Astrocyte of the hippocampus (primary cell): ENCODE data around the gene ZCCHC14.

ENCODE experiments used
- DNase-seq: peaks from one replicate; pipeline ENCODE4 v3.0.0; 2011; ENCODE audit warnings: low read depth, low spot score

The ZCCHC14 gene

DNA sequence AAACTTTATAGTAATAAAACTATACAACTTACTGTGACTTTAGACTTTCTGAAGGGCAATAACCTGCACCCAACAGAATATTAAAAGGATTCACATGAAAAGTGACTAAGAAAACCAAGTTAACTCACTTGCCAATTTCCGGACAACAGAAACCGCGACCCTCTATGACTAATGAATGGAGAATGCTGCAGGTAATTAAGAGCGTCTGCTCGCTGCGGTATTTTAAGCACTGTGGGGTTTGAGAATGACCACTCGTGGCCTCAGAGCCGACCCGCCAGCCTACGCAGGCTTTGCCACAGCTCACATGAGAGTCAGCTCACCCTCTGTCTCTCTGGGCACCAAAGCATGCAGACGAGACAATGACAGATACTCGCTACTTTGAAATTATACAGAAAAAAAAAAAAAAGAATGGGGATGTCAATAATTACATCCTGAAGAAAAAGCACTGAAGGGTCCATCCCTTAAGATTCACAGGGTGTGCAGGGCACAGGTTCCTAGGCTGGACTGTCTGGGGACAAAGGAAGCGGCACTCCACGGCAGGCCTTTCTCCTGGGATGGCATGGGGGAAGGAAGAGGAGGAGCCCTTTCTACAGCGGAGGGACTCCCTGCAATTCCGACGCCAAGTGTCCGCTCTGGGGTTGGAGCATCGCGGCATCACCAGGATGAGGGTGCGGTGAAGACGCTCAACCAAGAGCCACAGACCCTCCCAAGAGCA, 35.0 kb downstream of the ZCCHC14 start:
- peak; percentile 98 for DNase-seq

GRCh38 chr16:87457061-87457611, 35.7 kb downstream of the ZCCHC14 start:
- peak; percentile 39 for DNase-seq

DNA sequence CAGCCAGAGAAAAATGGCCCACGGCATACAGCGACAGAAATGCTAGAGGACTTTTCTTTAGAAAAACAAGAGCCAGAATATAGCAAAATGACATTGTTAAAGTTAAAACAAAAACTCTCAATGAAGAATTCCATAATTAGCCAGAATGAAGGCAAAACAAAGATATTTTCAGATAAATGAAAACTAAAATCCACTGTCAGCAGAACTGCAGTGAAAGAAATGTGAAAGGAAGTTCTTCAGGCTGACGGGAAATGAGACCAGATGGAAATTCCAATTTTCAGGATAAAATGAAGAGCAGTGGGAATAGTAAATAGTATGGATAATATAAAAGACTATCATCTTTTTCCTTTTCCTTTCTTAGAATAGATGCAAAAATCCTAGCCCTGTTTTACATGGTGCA, 38.4 kb downstream of the ZCCHC14 start:
- DNase-seq = no peak

DNA sequence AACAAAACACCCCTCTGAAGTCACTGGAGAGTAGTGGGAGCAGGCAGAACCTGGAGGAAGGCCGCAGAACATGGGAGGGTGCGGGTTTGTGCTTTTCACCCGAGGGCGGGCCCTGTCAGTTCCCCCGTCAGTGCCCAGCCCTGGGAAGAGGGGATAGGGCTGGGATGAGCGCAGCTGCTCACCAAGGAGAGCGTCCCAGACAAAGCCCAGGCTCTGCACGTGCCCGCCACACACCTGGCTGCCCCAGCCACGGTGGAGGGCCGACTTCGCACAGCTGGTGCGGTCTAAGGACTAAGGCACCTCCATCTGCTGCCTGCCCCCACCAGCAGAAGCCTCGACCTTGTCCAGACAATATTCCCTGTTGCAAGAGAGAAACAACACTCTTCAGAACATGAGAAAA, 39.5 kb downstream of the ZCCHC14 start:
- DNase-seq = no peak

DNA sequence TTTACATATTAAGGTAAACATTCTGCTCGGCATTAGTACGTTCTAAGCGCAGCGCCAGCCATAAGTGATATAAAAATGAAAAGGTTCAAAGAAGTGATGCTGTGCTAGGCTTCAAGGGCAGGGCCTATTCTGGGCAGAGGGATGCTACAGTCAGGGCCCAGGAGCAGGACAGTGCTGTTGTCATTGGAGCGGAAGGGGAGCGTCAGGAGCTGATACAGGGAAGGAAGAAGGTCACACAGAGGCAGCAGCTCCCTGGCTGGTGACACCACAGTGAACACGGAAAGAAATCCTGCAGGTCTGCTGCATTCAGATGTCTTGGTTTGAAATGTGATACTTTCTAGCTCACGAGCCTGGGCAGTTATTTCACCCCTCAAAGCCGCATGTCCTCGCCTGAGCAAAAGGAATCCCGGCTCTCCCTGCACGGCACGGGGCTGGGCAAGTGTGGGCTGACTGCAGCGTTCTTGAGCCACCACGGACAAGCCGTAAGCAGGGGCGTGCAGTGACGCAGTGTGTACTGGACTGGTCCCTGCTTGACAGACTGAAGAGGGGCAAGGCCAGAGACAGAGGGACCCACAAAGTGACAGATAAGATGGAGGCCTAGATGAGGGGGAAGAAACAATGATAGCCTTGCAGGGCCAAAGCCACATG, 41.1 kb downstream of the ZCCHC14 start:
- DNase-seq = no peak

GRCh38 chr16:87448866-87449265, 44.0 kb downstream of the ZCCHC14 start:
- DNase-seq = no peak

GRCh38 chr16:87447323-87447722, 45.5 kb downstream of the ZCCHC14 start:
- DNase-seq = peak; percentile 87

- no peak for DNase-seq
Observed at GRCh38 chr16:87446479-87446878, 46.3 kb downstream of the ZCCHC14 start.

GRCh38 chr16:87445486-87445885, 47.3 kb downstream of the ZCCHC14 start:
- DNase-seq = no peak

DNA sequence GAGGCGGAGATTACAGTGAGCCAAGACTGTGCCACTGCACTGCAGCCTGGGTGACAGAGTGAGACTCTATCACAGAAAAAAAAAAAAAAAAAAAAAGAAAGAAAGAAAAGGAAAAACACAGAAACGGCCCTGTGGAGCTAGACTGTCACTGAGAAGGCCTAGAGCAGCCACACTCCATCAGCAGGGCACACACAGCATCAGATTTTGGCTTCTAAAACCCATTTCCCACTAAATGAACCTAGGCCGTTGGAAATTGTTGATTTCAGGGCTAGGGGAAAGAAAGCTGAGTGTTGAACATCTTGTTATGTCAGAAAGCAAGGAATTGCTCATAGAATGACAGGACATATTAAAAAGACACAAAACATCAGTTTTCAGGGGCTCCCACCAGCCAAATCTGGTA, 48.9 kb downstream of the ZCCHC14 start:
- no peak for DNase-seq

GRCh38 chr16:87443016-87443415, 49.8 kb downstream of the ZCCHC14 start:
- no peak for DNase-seq

DNA sequence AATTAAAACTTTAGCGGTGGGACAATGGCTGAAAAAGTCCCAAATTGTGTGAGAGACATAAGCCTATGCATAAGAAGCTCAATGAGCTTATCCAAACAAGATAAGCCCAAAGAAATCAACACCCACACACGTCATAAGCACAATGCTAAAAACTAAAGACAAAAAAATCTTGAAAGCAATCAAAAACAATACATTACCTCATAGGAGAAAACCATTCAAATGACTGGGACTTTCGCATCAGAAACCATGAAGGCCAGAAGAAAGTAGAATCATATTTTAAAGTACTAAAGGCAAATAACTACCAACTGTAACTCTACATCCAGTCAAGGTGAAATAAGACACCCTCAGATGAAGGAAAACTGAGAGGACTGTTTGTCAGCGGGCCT, 50.2 kb downstream of the ZCCHC14 start:
- no peak for DNase-seq

DNA sequence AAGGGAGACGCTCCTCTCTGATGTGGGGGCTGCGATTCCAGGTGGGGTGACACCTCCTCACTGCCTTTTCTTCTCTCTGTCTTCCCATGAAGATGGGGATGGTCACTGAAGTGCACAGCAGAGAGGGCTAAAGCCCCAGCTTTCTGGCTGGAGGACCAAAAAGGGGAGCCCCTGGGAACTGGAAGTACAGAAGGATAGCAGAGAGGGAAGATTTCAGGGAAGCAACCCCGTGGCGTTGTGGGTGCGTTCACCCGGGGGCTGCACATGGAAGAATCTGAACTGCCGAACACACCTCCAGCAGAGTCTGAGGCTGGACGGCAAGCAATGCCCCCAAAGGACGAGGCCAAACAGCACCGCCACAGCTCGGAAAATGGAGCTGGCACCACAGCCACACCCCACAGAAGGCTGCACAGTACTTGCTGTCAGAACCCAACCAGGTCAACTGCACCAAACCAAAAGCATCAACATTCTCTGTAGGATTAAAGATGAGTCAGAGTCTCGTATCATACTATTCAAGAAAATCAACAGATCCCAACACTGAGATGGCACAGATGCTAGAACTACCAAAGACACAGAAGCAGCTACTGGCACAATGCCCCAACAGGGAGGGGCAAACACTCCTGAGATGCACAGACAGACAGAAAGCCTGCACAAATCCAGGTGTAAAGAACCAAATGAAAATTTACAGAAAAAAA, 50.8 kb downstream of the ZCCHC14 start:
- peak; percentile 44 for DNase-seq

- no peak for DNase-seq
Observed at GRCh38 chr16:87439926-87440325, 52.9 kb downstream of the ZCCHC14 start.

DNA sequence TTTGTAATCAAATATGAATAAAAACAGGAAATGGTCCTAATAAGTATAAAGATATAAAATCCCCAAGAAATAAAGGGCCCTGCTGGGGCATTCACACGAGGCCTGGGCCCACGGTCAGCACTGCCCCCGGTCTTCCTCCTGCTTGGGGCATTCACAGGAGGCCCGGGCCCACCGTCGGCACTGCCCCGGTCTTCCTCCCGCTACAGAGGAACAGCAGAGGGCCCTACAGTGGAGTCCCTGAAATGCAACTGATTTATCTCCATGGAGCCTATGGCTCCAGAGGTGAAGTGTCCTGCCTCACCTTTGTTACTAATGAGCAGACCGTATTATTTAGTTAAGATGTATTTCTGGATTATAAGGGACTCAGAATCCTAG, 54.2 kb downstream of the ZCCHC14 start:
- no peak for DNase-seq

DNA sequence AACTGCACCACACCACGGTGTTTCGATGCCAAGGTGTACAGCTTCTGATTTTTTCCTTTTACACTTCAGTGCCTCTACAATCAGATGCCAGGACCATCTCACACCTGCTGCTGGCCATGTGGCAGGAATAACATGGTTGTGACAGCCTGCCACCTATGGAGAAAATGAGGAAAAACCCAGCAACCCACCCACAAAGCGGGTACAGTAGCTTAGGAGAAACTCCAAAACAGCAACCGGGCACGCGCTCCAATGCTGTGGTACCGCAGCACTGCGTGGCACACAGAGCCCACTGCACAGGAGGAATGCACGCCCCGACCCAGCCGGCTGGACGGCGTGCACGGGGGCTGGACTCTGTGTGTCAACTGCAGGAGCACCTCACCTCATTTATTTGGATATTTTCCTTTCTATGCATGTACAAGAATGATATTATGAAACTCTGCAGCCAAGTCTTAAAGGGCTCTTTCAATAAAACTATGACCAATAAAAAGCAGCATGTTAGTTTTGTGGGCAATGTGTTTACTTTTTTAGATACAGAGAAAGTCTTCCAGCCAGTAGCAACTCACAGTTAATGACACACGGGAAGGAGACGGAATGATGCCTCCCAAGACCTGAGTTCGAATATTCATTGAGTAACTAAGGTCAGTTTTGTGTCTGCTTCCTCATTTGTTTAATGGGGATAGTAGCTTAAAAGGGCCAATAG, 54.8 kb downstream of the ZCCHC14 start:
- no peak for DNase-seq

GRCh38 chr16:87437327-87437726, 55.5 kb downstream of the ZCCHC14 start:
- no peak for DNase-seq

- peak; percentile 50 for DNase-seq
Observed at GRCh38 chr16:87436225-87437172, 56.3 kb downstream of the ZCCHC14 start.

DNA sequence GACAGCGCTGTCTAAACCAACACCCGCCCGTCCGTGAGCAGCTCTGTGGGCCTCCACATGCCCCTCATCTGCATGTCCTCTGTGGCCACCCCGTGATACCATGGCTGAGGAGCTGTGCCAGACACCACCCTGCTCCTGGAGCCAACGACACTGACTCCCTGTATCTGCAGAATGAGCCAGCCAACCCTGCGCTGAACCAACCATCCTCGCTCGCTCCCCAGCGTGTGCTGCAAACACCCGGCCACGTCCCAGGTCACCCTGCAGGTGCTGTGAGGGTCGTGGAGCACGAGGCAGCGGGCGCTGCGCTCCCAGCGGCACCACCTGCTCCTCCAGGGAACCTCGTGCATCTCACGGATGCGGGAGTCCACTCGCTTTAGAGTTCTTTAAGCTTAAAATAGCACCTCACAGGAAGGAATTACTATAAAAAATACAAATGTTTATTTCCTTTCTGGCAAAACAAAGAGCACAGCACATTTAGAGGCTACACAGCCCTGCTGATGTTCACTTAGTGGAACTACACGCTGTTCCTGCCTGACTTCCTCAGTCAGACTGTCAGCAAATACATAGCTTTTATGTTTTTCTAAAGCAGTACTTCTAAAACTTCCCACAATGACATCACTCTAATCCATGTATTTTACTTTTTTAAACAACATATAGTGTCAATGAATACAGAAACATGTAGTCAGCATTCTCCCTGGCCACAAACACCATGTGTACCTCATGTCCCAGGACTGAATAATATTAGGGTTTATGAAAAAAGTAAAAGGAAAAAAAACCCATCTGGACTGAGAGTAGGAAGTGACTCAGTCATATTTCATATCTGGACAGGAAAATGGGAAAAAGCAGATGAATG, 57.2 kb downstream of the ZCCHC14 start:
- peak; percentile 31 for DNase-seq

DNA sequence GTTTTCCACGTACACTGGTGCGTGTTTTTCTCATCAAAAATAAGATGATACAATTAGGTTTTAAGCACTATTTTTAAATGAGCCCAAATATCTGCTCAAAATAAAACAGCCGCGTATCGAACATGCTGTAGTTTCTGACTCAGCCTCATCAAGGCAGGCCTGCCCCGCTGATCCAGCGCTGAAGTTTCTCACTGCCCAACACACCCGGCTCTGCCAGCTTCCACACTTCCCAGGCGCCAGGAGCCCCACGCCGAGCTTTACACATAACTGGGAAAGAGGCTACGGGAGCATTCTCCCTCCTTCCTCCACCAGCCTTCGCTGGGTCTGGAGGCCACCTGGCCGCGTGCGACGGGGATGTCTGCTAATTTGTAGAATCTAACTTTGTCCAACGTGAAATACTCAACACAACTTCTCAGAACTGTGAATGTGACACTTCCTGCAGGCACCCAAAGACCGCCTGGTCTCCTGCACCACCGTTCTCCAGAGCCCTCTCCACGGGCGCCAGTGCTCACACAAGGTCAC, 58.6 kb downstream of the ZCCHC14 start:
- no peak for DNase-seq
